Upper lobe of left lung (tissue), 6 donors: ENCODE data around the gene TAS1R2. TPM values are rescaled to one million over a fixed set of nuclear protein-coding genes. Genes with fewer than 3 reads are reported as not detected.

Experiments
- ATAC-seq, 2 donors: fragments of 200-7000 bp; cut with Tn5 transposase; one replicate each; pipeline ENCODE4 v1.9.1; 2022; ENCODE audit warnings: mild to moderate bottlenecking in 2 of 2, moderate library complexity in 2 of 2; ENCODE audit not compliant: low FRiP score in 2 of 2
- DNase-seq, 2 donors: peaks; one replicate each; pipeline ENCODE4 v3.0.0-alpha.2; 2019 to 2020
- H3K27ac ChIP-seq, 4 donors: fragments of 200-600 bp; sonication (generic); one replicate each; pipeline ENCODE4 v1.5.1; 2016 to 2019
- H3K27me3 ChIP-seq, 4 donors: fragments of 200-600 bp; sonication (generic); one replicate each; pipeline ENCODE4 v1.5.1; 2017 to 2019
- H3K36me3 ChIP-seq, 4 donors: fragments of 200-600 bp; sonication (generic); one replicate each; pipeline ENCODE4 v1.5.1; 2016 to 2019
- H3K4me1 ChIP-seq, 4 donors: fragments of 200-600 bp; sonication (generic); one replicate each; pipeline ENCODE4 v1.5.1; 2018 to 2019
- H3K4me3 ChIP-seq, 4 donors: fragments of 200-600 bp; sonication (generic); one replicate each; pipeline ENCODE4 v1.5.1; 2017 to 2019; ENCODE audit warnings: mild to moderate bottlenecking in 2 of 4, moderate library complexity in 1 of 4
- H3K9me3 ChIP-seq, 4 donors: fragments of 200-600 bp; sonication (generic); one replicate each; pipeline ENCODE4 v1.5.1; 2018 to 2019
- EP300 ChIP-seq, 4 donors: sonication (generic); formaldehyde crosslinking; IDR thresholded peaks; one replicate each; pipeline ENCODE4 v1.5.1; 2017; ENCODE audit warnings: antibody characterized with exemption in 4 of 4, control low read depth in 2 of 4
- POLR2A ChIP-seq, 4 donors: fragments of 450-650 bp; IDR thresholded peaks; one replicate each; pipeline ENCODE4 v1.5.1; 2016 to 2017; ENCODE audit warnings: antibody characterized with exemption in 4 of 4, mild to moderate bottlenecking in 2 of 4
- POLR2AphosphoS5 ChIP-seq, 2 donors: sonication (generic); formaldehyde crosslinking; IDR thresholded peaks; one replicate each; pipeline ENCODE4 v1.5.1; 2017; ENCODE audit warnings: antibody characterized with exemption in 2 of 2
- WGBS, 2 donors: methylation state at CpG; one replicate each; pipeline ENCODE4 v1.1.5; 2017 to 2018; 5-methylcytosine and 5-hydroxymethylcytosine counted together
- total RNA-seq, 6 donors: library from RNA; depleted of rRNA in 4 of 6; stranded (reverse); fragments of >200 nt in 4 of 6; gene quantifications; one replicate each; pipeline versions ENCODE4 v1.1.0 to v1.2.1, GENCODE V29; 2016 to 2021
- TF ChIP-seq, protein P1 (sequence below), 6 experiments: fragments of 450-650 bp in 4 of 6; fragments of 200-600 bp in 2 of 6; sonication (generic) in 2 of 6; IDR thresholded peaks; one replicate each; pipeline ENCODE4 v1.5.1; 2016 to 2019; ENCODE audit warnings: antibody characterized with exemption in 6 of 6
- donor health status: DM: no; HTN: no; CAD: no; lungs with moderate emphysema.
- donor health status: DM: no; HTN: yes; CAD: no; lungs with severe emphysema.

Gene TAS1R2
- total RNA-seq, 6 donors from 2014 or later, result not detected

DNA sequence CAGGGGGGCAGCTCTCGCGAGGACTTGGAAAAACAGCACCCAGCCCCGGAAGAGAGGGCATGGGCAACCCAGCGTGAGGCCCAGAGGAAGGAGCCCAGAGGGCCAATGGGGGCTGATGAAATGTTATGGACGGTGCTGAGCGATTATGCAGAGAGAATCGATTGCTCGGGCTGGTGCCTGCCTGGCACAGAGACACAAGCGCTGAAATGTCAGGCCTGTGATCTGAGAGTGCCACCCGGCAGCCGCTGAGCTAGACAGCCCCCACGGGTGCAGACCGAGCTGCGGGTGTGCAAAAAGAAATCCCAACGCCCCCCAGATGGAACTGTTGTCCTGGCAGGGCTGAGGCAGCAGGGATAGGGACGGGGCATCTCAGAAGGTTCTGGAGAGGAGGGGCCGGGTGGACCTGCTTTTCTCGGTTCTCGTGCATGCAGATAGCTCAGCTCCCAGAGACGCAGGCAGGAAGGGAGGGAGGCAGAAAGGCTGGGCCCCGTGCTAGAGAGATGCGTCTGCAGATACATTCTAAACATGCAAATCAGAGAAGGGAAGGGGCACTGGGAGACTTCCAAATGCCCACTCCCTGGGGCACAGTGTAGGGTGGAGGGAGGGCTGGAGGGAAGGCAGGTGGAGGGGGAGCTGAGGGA is 41.5 kb downstream of the TAS1R2 start:
- TF ChIP-seq POLR2AphosphoS5 (IDR thresholded peaks at IDR 0.05), result no peak
- no peak for TF ChIP-seq POLR2A (IDR thresholded peaks at IDR 0.05)
- TF ChIP-seq, protein P1, sequence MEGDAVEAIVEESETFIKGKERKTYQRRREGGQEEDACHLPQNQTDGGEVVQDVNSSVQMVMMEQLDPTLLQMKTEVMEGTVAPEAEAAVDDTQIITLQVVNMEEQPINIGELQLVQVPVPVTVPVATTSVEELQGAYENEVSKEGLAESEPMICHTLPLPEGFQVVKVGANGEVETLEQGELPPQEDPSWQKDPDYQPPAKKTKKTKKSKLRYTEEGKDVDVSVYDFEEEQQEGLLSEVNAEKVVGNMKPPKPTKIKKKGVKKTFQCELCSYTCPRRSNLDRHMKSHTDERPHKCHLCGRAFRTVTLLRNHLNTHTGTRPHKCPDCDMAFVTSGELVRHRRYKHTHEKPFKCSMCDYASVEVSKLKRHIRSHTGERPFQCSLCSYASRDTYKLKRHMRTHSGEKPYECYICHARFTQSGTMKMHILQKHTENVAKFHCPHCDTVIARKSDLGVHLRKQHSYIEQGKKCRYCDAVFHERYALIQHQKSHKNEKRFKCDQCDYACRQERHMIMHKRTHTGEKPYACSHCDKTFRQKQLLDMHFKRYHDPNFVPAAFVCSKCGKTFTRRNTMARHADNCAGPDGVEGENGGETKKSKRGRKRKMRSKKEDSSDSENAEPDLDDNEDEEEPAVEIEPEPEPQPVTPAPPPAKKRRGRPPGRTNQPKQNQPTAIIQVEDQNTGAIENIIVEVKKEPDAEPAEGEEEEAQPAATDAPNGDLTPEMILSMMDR (IDR thresholded peaks at IDR 0.05), result no peak
- no peak for TF ChIP-seq EP300 (IDR thresholded peaks at IDR 0.05)
- H3K27me3 ChIP-seq, result peaks cover 0 to 2% (median 0%) of the 10 kb centered on the region in 4 donors
- 50 to 61% methylated on average over 14 to 22 of the region's 22 CpGs for WGBS, 2 donors
- H3K27ac ChIP-seq, result no peak overlapping the region
- H3K9me3 ChIP-seq, result no peaks in the 10 kb centered on the region
- H3K4me1 ChIP-seq, result no peaks in the 10 kb centered on the region
- no peaks in the 10 kb centered on the region for H3K36me3 ChIP-seq
- DNase-seq (peak in 1 of 2 donors; percentile 54), ATAC-seq (no peak)
- H3K4me3 ChIP-seq, result no peak overlapping the region

DNA sequence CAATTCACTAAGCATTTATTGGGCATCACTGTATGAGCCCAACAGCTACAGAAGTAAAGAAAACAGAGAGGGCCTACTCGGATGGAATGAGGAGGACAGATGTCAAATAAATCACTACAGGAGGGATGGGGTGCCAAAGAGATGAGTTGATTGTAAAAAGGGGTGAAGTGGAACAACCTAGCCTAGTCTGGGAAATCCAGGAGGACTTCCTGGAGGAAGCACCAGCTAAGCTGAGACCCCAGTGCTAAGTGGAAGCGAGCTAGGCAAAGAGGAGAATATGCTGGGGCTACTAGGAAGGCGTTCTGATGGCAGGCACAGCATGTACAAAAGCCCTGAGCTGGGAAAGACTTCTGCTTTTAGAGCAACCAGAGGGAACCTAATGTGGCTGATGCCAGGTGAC is 42.1 kb downstream of the TAS1R2 start:
- ATAC-seq, result no peak

DNA sequence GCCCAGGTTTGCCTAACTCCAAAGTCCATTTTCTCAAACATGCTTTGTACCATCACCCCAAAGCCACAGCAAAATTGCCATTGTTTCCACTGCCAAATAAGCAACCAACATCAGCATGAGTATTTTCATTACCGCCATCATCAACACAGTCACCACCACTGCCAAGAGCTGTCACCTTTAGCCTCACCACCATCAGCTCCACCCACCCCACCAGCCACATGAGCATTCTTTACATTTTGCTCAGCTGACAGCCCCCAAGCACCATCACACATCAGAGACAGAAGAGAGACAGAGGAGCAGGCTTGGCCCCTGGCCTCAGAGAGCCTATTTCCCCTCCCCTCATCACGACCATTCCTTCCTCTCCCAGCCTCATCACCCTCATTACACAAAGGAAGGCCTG is 42.7 kb downstream of the TAS1R2 start:
- Histone ChIP-seq H3K27me3 (peaks cover 0 to 2% (median 0%) of the 10 kb centered on the region in 4 donors), H3K4me1 (no peaks in the 10 kb centered on the region), H3K36me3 (no peaks in the 10 kb centered on the region), H3K4me3 (no peak overlapping the region), H3K27ac (no peak overlapping the region), H3K9me3 (no peaks in the 10 kb centered on the region)
- DNase-seq (no peak), ATAC-seq (no peak)
- no peak for TF ChIP-seq EP300 (IDR thresholded peaks at IDR 0.05)
- no peak for TF ChIP-seq POLR2A (IDR thresholded peaks at IDR 0.05)
- no peak for TF ChIP-seq POLR2AphosphoS5 (IDR thresholded peaks at IDR 0.05)
- TF ChIP-seq, protein P1 (IDR thresholded peaks at IDR 0.05), result no peak
- WGBS, 2 donors, result 33 to 42% methylated on average over 2 of the region's 2 CpGs

More for the DNA sequence above, 42.1 kb downstream of the TAS1R2 start:
- Histone ChIP-seq H3K36me3 (no peaks in the 10 kb centered on the region), H3K27ac (no peak overlapping the region), H3K4me1 (no peaks in the 10 kb centered on the region), H3K4me3 (no peak overlapping the region), H3K27me3 (peaks cover 0 to 2% (median 0%) of the 10 kb centered on the region in 4 donors), H3K9me3 (no peaks in the 10 kb centered on the region)
- TF ChIP-seq EP300 (IDR thresholded peaks at IDR 0.05) (no peak), POLR2AphosphoS5 (IDR thresholded peaks at IDR 0.05) (no peak), POLR2A (IDR thresholded peaks at IDR 0.05) (no peak)
- TF ChIP-seq, protein P1 (IDR thresholded peaks at IDR 0.05), result no peak
- WGBS, 2 donors, result 68 to 74% methylated on average over 3 of the region's 3 CpGs
- DNase-seq, result no peak

- 54 to 66% methylated on average over 8 to 10 of the region's 10 CpGs for WGBS, 2 donors
- no peak for DNase-seq
- TF ChIP-seq, protein P1 (IDR thresholded peaks at IDR 0.05), result no peak
- TF ChIP-seq EP300 (IDR thresholded peaks at IDR 0.05) (no peak), POLR2AphosphoS5 (IDR thresholded peaks at IDR 0.05) (no peak), POLR2A (IDR thresholded peaks at IDR 0.05) (no peak)
- Histone ChIP-seq H3K4me3 (no peak overlapping the region), H3K36me3 (no peaks in the 10 kb centered on the region), H3K27me3 (peaks cover 0 to 2% (median 0%) of the 10 kb centered on the region in 4 donors), H3K9me3 (no peaks in the 10 kb centered on the region), H3K4me1 (no peaks in the 10 kb centered on the region), H3K27ac (no peak overlapping the region)
- no peak for ATAC-seq
These were observed 44.5 kb downstream of the TAS1R2 start for GRCh38 chr1:18814874-18815531.
